WTC11 (cell line): ENCODE data around the gene POLK. TPM values are rescaled to one million over a fixed set of nuclear protein-coding genes. Genes with fewer than 3 reads are reported as not detected.
A peak's percentile ranks its signal among the peaks of the same experiment; 100 is the strongest.

ENCODE experiments used
- ATAC-seq: fragments of 200-7000 bp; cut with Tn5 transposase; 2 replicates; pipeline ENCODE4 v1.10.0; 2021; ENCODE audit warnings: mild to moderate bottlenecking, moderate library complexity
- Bru-seq: library from RNA; stranded (reverse); fragments of 400-500 nt; gene quantifications from one replicate; lab custom pipeline; 2021; lab: Mats Ljungman, UMichigan
- CTCF ChIA-PET: fragments of 300-600 bp; sonication (Branson Sonifier 250); formaldehyde crosslinking; loops from one replicate; lab custom pipeline; 2021; ENCODE audit warnings: antibody characterized with exemption; lab: Charles Lee
- POLR2A ChIA-PET: fragments of 350-600 bp; sonication (Branson Sonifier 250); formaldehyde crosslinking; loops from one replicate; lab custom pipeline; 2021; ENCODE audit warnings: antibody characterized with exemption; lab: Charles Lee
- DNase-seq: peaks from one replicate; pipeline ENCODE4 v3.0.0; 2021; ENCODE audit warnings: low spot score
- H3K27ac Mint-ChIP-seq: 2 replicates; pipeline ENCODE4 v1.8.0; 2021; ENCODE audit warnings: mixed read lengths
- H3K27me3 Mint-ChIP-seq: 2 replicates; pipeline ENCODE4 v1.8.0; 2021; ENCODE audit warnings: low read depth, mild to moderate bottlenecking, moderate library complexity, mixed read lengths
- H3K36me3 Mint-ChIP-seq: 2 replicates; pipeline ENCODE4 v1.8.0; 2021; ENCODE audit warnings: mixed read lengths
- H3K4me1 Mint-ChIP-seq: 2 replicates; pipeline ENCODE4 v1.8.0; 2022; ENCODE audit warnings: mixed read lengths
- H3K4me3 Mint-ChIP-seq: 2 replicates; pipeline ENCODE4 v1.8.0; 2021; ENCODE audit warnings: mild to moderate bottlenecking, moderate library complexity, mixed read lengths
- H3K9me3 Mint-ChIP-seq: 2 replicates; pipeline ENCODE4 v1.8.0; 2021; ENCODE audit warnings: mixed read lengths
- ETV6 ChIP-seq: sonication (generic); formaldehyde crosslinking; IDR thresholded peaks from 2 replicates; pipeline ENCODE4 v1.8.1; 2022; ENCODE audit warnings: mild to moderate bottlenecking, missing genetic modification reagents
- FOXK1 ChIP-seq: sonication (generic); formaldehyde crosslinking; IDR thresholded peaks from 2 replicates; pipeline ENCODE4 v1.8.0; 2022; ENCODE audit warnings: mild to moderate bottlenecking, moderate library complexity, missing genetic modification reagents
- FOXP1 ChIP-seq: sonication (generic); formaldehyde crosslinking; IDR thresholded peaks from 2 replicates; pipeline ENCODE4 v1.8.0; 2022; ENCODE audit warnings: missing genetic modification reagents, mild to moderate bottlenecking, moderate library complexity, borderline replicate concordance
- MYBL2 ChIP-seq: sonication (generic); formaldehyde crosslinking; IDR thresholded peaks from 2 replicates; pipeline ENCODE4 v1.8.1; 2023; ENCODE audit warnings: mild to moderate bottlenecking, moderate library complexity, missing genetic modification reagents
- SP1 ChIP-seq: sonication (generic); formaldehyde crosslinking; conservative IDR thresholded peaks from 2 replicates; pipeline ENCODE4 v1.8.1; 2022; ENCODE audit warnings: missing genetic modification reagents
- TEAD1 ChIP-seq: sonication (generic); formaldehyde crosslinking; IDR thresholded peaks from 2 replicates; pipeline ENCODE4 v1.8.0; 2022; ENCODE audit warnings: mild to moderate bottlenecking, missing genetic modification reagents
- TP53 ChIP-seq: sonication (generic); formaldehyde crosslinking; IDR thresholded peaks from 2 replicates; pipeline ENCODE4 v1.8.1; 2023; ENCODE audit warnings: mild to moderate bottlenecking, missing genetic modification reagents
- ZBTB21 ChIP-seq: sonication (generic); formaldehyde crosslinking; IDR thresholded peaks from 2 replicates; pipeline ENCODE4 v1.8.1; 2023; ENCODE audit warnings: mild to moderate bottlenecking, missing genetic modification reagents, borderline replicate concordance
- ZNF121 ChIP-seq: sonication (generic); formaldehyde crosslinking; IDR thresholded peaks from 2 replicates; pipeline ENCODE4 v1.8.0; 2023; ENCODE audit warnings: missing genetic modification reagents
- long read RNA-seq, 3 experiments: library from RNA in 1 of 3; library from capped mRNA in 1 of 3; library from polyadenylated mRNA in 1 of 3; unstranded in 2 of 3; stranded (forward) in 1 of 3; transcript quantifications; one replicate each; pipeline ENCODE4 v2.0.0, GENCODE V29; 2021
- total RNA-seq: library from RNA; stranded (reverse); gene quantifications from 3 replicates; pipeline ENCODE4 v1.2.3, GENCODE V29; 2021
- TF ChIP-seq, protein P1 (sequence below): fragments of 250-450 bp; sonication (Bioruptor Pico); IDR thresholded peaks from 2 replicates; pipeline ENCODE4 v2.1.2; 2022; ENCODE audit warnings: mild to moderate bottlenecking, moderate library complexity
- TF ChIP-seq, protein P2 (sequence below): sonication (generic); formaldehyde crosslinking; IDR thresholded peaks from 2 replicates; pipeline ENCODE4 v1.8.0; 2022; ENCODE audit warnings: mild to moderate bottlenecking, missing genetic modification reagents
- TF ChIP-seq, protein P3 (sequence below): sonication (generic); formaldehyde crosslinking; IDR thresholded peaks from 2 replicates; pipeline ENCODE4 v1.8.0; 2022; ENCODE audit warnings: missing genetic modification reagents
- TF ChIP-seq, protein P4 (sequence below): sonication (generic); formaldehyde crosslinking; IDR thresholded peaks from 2 replicates; pipeline ENCODE4 v1.8.0; 2023; ENCODE audit warnings: missing genetic modification reagents, mild to moderate bottlenecking, borderline replicate concordance
- TF ChIP-seq, protein P5 (sequence below): sonication (generic); formaldehyde crosslinking; IDR thresholded peaks from 2 replicates; pipeline ENCODE4 v1.8.1; 2022; ENCODE audit warnings: missing genetic modification reagents, borderline replicate concordance

Gene POLK
- total RNA-seq (7.1 to 9.9 TPM (median 8.2 TPM) in 3 replicates), Bru-seq, nascent RNA (percentile 67 among the genes with signal in this experiment)
- long read RNA-seq, experiment 1, full-length matches to known transcripts, result 11 of 33 reads
- long read RNA-seq, experiment 1, partial matches to known transcripts, result 10 of 33 reads
- long read RNA-seq, experiment 1, other reads (novel, unspliced or antisense), result 12 of 33 reads
- long read RNA-seq, experiment 2, partial matches to known transcripts, result 0 of 6 reads
- long read RNA-seq, experiment 2, other reads (novel, unspliced or antisense), result 6 of 6 reads
- long read RNA-seq, experiment 3, partial matches to known transcripts, result 1 of 1 reads
- long read RNA-seq, experiment 3, other reads (novel, unspliced or antisense), result 0 of 1 reads

DNA sequence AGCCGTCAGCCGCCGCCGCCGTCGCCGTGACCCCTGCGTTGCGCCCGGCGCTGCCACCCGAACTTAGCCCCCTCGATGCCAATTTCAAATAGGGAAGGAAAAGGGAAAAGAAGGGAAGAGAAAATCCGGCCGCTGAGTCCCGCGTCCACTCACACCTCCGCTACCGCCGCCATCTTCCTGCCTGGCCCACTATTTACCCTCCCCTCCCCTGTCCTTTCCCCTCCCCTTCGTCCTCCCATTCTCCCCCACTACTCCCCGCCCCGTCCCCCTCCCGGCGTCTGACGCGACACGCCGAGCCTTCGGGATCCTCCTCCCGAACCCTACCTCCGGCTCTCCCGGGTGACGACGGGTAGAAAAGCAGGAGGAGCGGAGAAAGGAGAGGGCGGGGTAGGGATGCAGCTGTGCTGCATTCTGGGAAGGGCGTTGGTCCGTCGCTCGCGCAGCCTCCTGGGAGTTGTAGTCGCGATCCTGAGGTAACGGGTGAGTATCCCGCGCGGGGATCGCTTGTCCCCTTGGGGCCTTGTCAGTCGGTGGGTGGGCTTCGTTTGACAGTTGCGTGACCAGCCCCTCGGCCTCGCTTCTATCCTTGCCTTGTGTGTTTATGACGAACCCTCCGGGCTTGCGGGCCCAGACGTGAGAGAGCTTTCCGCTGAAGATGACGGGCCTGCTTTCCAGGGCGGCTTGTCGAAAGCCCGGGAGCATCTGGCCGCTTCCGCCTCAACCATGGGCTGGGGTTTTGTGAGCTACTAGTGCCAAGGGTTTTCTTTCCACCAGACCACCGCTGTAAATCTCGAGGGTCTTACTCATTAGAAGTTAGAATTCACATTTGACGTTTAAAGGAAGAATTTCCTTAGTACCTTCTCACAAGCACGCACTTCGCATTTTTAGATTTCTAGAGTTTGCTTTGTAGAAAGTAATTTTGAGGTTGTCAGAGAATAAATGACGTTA lies at the start of gene POLK, which contains the start of gene CERT1:
Gene POLK, plus strand, starts transcription at position 457 of the 948 bp plus-strand sequence.
Gene CERT1, minus strand, starts transcription at position 195 of the 948 bp plus-strand sequence. CDS start 422 bp downstream, outside the sequence.
- H3K4me3 Mint-ChIP-seq, result peak within 1 kb of the TSS; percentile 93
- peaks cover 10% of the 10 kb centered on the region for H3K9me3 Mint-ChIP-seq
- peak within 1 kb of the TSS; percentile 60 for H3K27ac Mint-ChIP-seq
- DNase-seq (peak; percentile 98), ATAC-seq (peak; percentile 98)
- TF ChIP-seq, protein P1, sequence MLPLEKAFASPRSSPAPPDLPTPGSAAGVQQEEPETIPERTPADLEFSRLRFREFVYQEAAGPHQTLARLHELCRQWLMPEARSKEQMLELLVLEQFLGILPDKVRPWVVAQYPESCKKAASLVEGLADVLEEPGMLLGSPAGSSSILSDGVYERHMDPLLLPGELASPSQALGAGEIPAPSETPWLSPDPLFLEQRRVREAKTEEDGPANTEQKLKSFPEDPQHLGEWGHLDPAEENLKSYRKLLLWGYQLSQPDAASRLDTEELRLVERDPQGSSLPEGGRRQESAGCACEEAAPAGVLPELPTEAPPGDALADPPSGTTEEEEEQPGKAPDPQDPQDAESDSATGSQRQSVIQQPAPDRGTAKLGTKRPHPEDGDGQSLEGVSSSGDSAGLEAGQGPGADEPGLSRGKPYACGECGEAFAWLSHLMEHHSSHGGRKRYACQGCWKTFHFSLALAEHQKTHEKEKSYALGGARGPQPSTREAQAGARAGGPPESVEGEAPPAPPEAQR (CRISPR knock-in tag), result no peak
- TF ChIP-seq, protein P2, sequence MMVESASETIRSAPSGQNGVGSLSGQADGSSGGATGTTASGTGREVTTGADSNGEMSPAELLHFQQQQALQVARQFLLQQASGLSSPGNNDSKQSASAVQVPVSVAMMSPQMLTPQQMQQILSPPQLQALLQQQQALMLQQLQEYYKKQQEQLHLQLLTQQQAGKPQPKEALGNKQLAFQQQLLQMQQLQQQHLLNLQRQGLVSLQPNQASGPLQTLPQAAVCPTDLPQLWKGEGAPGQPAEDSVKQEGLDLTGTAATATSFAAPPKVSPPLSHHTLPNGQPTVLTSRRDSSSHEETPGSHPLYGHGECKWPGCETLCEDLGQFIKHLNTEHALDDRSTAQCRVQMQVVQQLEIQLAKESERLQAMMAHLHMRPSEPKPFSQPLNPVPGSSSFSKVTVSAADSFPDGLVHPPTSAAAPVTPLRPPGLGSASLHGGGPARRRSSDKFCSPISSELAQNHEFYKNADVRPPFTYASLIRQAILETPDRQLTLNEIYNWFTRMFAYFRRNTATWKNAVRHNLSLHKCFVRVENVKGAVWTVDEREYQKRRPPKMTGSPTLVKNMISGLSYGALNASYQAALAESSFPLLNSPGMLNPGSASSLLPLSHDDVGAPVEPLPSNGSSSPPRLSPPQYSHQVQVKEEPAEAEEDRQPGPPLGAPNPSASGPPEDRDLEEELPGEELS (CRISPR knock-in tag), result 0 out of 2 replicates have a peak, but pooled peaks have one; percentile 60
- TF ChIP-seq, protein P3, sequence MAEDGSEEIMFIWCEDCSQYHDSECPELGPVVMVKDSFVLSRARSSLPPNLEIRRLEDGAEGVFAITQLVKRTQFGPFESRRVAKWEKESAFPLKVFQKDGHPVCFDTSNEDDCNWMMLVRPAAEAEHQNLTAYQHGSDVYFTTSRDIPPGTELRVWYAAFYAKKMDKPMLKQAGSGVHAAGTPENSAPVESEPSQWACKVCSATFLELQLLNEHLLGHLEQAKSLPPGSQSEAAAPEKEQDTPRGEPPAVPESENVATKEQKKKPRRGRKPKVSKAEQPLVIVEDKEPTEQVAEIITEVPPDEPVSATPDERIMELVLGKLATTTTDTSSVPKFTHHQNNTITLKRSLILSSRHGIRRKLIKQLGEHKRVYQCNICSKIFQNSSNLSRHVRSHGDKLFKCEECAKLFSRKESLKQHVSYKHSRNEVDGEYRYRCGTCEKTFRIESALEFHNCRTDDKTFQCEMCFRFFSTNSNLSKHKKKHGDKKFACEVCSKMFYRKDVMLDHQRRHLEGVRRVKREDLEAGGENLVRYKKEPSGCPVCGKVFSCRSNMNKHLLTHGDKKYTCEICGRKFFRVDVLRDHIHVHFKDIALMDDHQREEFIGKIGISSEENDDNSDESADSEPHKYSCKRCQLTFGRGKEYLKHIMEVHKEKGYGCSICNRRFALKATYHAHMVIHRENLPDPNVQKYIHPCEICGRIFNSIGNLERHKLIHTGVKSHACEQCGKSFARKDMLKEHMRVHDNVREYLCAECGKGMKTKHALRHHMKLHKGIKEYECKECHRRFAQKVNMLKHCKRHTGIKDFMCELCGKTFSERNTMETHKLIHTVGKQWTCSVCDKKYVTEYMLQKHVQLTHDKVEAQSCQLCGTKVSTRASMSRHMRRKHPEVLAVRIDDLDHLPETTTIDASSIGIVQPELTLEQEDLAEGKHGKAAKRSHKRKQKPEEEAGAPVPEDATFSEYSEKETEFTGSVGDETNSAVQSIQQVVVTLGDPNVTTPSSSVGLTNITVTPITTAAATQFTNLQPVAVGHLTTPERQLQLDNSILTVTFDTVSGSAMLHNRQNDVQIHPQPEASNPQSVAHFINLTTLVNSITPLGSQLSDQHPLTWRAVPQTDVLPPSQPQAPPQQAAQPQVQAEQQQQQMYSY, result no peak
- TF ChIP-seq, protein P4, sequence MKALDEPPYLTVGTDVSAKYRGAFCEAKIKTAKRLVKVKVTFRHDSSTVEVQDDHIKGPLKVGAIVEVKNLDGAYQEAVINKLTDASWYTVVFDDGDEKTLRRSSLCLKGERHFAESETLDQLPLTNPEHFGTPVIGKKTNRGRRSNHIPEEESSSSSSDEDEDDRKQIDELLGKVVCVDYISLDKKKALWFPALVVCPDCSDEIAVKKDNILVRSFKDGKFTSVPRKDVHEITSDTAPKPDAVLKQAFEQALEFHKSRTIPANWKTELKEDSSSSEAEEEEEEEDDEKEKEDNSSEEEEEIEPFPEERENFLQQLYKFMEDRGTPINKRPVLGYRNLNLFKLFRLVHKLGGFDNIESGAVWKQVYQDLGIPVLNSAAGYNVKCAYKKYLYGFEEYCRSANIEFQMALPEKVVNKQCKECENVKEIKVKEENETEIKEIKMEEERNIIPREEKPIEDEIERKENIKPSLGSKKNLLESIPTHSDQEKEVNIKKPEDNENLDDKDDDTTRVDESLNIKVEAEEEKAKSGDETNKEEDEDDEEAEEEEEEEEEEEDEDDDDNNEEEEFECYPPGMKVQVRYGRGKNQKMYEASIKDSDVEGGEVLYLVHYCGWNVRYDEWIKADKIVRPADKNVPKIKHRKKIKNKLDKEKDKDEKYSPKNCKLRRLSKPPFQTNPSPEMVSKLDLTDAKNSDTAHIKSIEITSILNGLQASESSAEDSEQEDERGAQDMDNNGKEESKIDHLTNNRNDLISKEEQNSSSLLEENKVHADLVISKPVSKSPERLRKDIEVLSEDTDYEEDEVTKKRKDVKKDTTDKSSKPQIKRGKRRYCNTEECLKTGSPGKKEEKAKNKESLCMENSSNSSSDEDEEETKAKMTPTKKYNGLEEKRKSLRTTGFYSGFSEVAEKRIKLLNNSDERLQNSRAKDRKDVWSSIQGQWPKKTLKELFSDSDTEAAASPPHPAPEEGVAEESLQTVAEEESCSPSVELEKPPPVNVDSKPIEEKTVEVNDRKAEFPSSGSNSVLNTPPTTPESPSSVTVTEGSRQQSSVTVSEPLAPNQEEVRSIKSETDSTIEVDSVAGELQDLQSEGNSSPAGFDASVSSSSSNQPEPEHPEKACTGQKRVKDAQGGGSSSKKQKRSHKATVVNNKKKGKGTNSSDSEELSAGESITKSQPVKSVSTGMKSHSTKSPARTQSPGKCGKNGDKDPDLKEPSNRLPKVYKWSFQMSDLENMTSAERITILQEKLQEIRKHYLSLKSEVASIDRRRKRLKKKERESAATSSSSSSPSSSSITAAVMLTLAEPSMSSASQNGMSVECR, result peak; percentile 19; the same call in 1 of the 2 replicates
- TF ChIP-seq TEAD1 (CRISPR knock-in tag), result 0 out of 2 replicates have a peak, but pooled peaks have one; percentile 47
- peak; percentile 93 for TF ChIP-seq SP1
- TF ChIP-seq ZNF121, result peak; percentile 54; the same call in 1 of the 2 replicates
- TF ChIP-seq FOXK1 (CRISPR knock-in tag), result peak; percentile 54
- TF ChIP-seq MYBL2 (CRISPR knock-in tag), result 0 out of 2 replicates have a peak, but pooled peaks have one; percentile 67
- TF ChIP-seq, protein P5, sequence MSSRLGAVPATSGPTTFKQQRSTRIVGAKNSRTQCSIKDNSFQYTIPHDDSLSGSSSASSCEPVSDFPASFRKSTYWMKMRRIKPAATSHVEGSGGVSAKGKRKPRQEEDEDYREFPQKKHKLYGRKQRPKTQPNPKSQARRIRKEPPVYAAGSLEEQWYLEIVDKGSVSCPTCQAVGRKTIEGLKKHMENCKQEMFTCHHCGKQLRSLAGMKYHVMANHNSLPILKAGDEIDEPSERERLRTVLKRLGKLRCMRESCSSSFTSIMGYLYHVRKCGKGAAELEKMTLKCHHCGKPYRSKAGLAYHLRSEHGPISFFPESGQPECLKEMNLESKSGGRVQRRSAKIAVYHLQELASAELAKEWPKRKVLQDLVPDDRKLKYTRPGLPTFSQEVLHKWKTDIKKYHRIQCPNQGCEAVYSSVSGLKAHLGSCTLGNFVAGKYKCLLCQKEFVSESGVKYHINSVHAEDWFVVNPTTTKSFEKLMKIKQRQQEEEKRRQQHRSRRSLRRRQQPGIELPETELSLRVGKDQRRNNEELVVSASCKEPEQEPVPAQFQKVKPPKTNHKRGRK, result 0 out of 2 replicates have a peak, but pooled peaks have one; percentile 26
- 0 out of 2 replicates have a peak, but pooled peaks have one; percentile 16 for TF ChIP-seq ZBTB21 (CRISPR knock-in tag)
- no peak for TF ChIP-seq ETV6
- 0 out of 2 replicates have a peak, but pooled peaks have one; percentile 3 for TF ChIP-seq TP53 (CRISPR knock-in tag)
- TF ChIP-seq FOXP1 (CRISPR knock-in tag), result peak; percentile 33; the same call in 1 of the 2 replicates
- H3K36me3 Mint-ChIP-seq, result no peaks in the 10 kb centered on the region; the same call in 1 of the 2 replicates
- ChIA-PET CTCF (interaction anchor here (1.2 to 1.3 kb wide), 2 partner anchors 9 to 169 kb away, joined by 3 to 5 read pairs; no protein-coding TSS in a partner anchor), POLR2A (interaction anchor here (0.7 to 2.2 kb wide), 3 partner anchors 16 to 175 kb away, joined by 3 to 8 read pairs (median 3); partner anchors contain the start of gene HMGCR)
- H3K4me1 Mint-ChIP-seq, result peaks cover 19% of the 10 kb centered on the region
- H3K27me3 Mint-ChIP-seq, result no peaks in the 10 kb centered on the region
